ENCODE data around the gene MAGED1.
A peak's percentile ranks its signal among the peaks of the same experiment; 100 is the strongest.

MAGED1 gene, protein sequence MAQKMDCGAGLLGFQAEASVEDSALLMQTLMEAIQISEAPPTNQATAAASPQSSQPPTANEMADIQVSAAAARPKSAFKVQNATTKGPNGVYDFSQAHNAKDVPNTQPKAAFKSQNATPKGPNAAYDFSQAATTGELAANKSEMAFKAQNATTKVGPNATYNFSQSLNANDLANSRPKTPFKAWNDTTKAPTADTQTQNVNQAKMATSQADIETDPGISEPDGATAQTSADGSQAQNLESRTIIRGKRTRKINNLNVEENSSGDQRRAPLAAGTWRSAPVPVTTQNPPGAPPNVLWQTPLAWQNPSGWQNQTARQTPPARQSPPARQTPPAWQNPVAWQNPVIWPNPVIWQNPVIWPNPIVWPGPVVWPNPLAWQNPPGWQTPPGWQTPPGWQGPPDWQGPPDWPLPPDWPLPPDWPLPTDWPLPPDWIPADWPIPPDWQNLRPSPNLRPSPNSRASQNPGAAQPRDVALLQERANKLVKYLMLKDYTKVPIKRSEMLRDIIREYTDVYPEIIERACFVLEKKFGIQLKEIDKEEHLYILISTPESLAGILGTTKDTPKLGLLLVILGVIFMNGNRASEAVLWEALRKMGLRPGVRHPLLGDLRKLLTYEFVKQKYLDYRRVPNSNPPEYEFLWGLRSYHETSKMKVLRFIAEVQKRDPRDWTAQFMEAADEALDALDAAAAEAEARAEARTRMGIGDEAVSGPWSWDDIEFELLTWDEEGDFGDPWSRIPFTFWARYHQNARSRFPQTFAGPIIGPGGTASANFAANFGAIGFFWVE

DNA sequence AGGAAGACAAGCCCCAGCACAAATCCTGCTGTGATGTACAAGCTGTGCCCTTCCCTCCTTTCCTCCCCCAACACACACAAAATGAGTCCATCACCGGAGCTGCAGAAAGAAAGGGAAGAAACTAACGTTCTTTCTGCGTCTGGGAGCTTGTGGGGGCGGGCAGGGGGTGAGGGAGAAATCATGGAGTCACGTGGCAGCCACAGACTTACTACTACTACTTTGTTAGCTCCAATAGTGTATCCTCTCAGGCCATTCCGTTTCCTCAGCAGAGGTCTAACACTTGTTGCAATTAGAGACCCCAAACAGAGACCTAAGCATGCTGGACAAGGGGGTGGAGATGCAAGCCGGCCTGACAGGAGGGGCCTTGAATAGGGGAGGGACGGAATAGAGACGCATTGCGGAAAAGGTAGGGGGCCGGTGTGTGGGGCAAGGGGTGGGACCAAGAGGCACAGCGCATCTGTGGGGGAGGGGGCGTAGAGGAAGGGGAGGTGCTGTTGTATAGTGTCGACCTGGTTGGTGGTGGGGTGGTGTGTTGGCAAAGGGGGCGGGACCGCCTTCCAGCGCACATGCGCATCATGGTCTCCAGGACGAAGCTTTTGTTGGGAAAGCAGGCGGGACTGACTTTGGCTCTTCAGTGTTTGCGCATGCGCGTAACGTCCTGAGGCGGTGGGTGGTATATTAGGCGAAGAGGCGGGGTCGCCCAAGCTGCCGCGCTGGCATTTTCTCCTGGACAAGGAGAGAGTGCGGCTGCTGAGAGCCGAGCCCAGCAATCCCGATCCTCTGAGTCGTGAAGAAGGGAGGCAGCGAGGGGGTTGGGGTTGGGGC lies at the start of gene MAGED1:
Gene MAGED1 (plus strand): TSS at position 703 of the 825 bp plus-strand sequence. CDS start 682 bp downstream, outside the sequence.
- TF ChIP-seq, protein P1, sequence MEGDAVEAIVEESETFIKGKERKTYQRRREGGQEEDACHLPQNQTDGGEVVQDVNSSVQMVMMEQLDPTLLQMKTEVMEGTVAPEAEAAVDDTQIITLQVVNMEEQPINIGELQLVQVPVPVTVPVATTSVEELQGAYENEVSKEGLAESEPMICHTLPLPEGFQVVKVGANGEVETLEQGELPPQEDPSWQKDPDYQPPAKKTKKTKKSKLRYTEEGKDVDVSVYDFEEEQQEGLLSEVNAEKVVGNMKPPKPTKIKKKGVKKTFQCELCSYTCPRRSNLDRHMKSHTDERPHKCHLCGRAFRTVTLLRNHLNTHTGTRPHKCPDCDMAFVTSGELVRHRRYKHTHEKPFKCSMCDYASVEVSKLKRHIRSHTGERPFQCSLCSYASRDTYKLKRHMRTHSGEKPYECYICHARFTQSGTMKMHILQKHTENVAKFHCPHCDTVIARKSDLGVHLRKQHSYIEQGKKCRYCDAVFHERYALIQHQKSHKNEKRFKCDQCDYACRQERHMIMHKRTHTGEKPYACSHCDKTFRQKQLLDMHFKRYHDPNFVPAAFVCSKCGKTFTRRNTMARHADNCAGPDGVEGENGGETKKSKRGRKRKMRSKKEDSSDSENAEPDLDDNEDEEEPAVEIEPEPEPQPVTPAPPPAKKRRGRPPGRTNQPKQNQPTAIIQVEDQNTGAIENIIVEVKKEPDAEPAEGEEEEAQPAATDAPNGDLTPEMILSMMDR (IDR thresholded peaks at IDR 0.05; ENCODE audit: low read depth, low read length): no peak
- in situ Hi-C loops (cut with HindIII; ENCODE audit: low sequenced_read_pairs): no loop called here
- DNase-seq (ENCODE audit: low read depth, low spot score): peak; percentile 96
- peak within 1 kb of the TSS; percentile 81 for H3K4me3 ChIP-seq (ENCODE audit: low read depth, low read length)

DNA sequence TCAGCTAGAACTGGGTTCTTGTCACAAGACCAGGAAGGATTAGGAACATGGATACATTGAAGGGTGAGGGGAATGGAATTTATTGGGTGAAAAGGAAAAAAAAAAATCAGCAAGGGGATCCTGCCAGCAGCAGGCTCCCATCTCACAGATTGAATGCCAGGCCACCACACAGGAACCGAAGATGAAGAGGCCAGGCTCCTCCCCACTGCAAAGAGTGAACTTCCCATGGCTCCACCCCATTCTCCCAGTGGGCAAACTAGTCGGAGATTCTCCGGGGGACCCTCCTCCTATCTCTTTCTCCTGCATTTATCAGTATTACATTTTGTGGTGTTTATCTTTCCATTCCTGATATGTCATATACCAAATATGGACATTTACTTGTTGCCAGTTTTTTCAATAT lies 46.0 kb upstream of the MAGED1 start:
- in situ Hi-C loops (cut with HindIII; ENCODE audit: low sequenced_read_pairs): no loop called here
- no peak overlapping the region for H3K4me3 ChIP-seq (ENCODE audit: low read depth, low read length)
- TF ChIP-seq, protein P1 (IDR thresholded peaks at IDR 0.05; ENCODE audit: low read depth, low read length): no peak
- DNase-seq (ENCODE audit: low read depth, low spot score): no peak

DNA sequence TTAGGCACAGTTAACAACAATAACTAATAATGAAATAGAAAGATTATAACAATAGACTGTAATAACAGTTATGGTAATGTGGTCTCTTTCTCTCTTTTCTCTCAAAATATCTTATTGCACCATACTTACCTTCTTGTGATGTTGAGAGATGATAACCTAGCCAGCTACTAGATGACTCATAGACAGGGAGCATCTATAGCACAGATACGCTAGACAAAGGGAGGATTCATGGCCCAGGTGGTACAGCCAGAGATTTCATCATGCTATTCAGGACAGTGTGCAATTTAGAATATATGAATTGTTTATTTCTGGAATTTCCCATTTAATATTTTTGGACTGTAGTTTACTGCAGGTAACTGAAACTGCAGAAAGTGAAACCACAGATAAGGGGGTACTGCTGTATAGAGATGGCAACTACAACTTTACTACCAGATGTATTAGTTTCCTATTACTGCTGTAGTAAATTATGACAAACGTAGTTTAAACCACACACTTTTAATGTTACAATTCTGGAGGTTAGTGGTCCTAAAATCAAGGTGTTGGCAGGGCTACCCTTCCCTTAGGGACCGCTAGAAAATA lies 41.8 kb upstream of the MAGED1 start:
- DNase-seq (ENCODE audit: low read depth, low spot score): no peak
- H3K4me3 ChIP-seq (ENCODE audit: low read depth, low read length): no peak overlapping the region
- TF ChIP-seq, protein P1 (IDR thresholded peaks at IDR 0.05; ENCODE audit: low read depth, low read length): no peak
- in situ Hi-C loops (cut with HindIII; ENCODE audit: low sequenced_read_pairs): no loop called here

DNA sequence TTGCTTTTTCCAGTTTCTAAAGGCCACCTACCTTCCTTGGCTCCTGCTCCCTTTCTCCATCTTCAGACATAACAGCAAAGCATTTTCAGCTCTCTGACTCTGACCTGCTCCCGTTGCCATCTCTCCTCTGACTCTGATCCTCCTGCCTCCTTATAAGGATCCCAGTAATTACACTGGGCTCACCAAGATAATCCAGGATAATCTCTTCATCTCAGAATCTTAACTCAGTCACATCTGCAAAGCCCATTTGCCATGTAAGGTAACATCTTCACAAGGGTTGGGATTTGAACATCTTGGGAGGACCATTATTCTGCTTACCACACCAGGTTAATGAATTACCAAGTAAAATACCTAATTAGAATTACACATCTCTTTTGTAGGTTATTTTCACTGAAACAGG lies 41.3 kb upstream of the MAGED1 start:
- H3K4me3 ChIP-seq (ENCODE audit: low read depth, low read length): no peak overlapping the region
- no peak for DNase-seq (ENCODE audit: low read depth, low spot score)
- in situ Hi-C loops (cut with HindIII; ENCODE audit: low sequenced_read_pairs): no loop called here
- TF ChIP-seq, protein P1 (IDR thresholded peaks at IDR 0.05; ENCODE audit: low read depth, low read length): no peak

DNA sequence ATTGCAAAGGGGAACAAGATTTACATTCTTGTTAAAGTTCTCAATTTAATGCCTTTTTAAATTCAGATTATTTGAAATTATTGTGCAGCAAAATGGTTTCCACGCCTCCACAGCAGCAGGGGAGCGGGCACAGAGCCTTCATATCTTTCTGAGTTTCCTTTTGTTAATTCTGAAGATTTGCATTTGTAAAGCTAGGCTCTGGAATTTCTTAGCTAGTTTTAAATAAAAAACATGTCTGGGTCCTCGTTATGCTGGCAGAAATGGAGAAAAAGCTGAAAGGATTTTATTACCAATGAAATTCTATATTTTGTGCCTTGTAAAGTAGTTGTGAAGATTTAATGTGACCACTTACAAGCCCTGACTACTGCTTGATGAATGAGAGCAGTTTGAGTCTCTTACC lies 40.8 kb upstream of the MAGED1 start:
- H3K4me3 ChIP-seq (ENCODE audit: low read depth, low read length): no peak overlapping the region
- in situ Hi-C loops (cut with HindIII; ENCODE audit: low sequenced_read_pairs): no loop called here
- TF ChIP-seq, protein P1 (IDR thresholded peaks at IDR 0.05; ENCODE audit: low read depth, low read length): no peak
- DNase-seq (ENCODE audit: low read depth, low spot score): no peak

DNA sequence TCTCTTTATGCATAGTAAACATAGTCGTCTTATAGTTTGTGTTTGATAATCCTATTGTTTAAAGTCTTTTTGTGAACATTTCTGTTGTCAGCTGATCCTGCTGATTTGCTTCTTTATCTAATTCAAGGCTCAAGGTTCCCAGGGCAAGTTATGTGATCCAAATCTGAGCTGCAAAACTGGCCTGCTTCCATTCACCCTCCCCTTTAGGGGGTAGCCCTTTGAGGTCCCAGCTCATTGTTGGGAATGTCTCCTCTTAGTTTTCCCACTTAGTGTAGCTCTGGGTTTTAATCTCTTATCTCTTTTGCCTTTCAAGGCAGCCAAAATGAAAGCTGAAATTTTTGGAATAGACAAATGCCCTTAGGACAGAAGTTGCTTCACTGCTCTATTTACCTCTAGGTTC lies 40.2 kb upstream of the MAGED1 start:
- H3K4me3 ChIP-seq (ENCODE audit: low read depth, low read length): no peak overlapping the region
- in situ Hi-C loops (cut with HindIII; ENCODE audit: low sequenced_read_pairs): no loop called here
- DNase-seq (ENCODE audit: low read depth, low spot score): no peak
- TF ChIP-seq, protein P1 (IDR thresholded peaks at IDR 0.05; ENCODE audit: low read depth, low read length): no peak

All from astrocyte of the spinal cord (primary cell).